C4-2B (cell line): ENCODE results near the gene IMMT.

ENCODE experiments used
- H3K27ac ChIP-seq: fragments of 450-650 bp; 2 replicates; pipeline ENCODE4 v1.5.1; 2017
- CTCF ChIP-seq: fragments of 450-650 bp; conservative IDR thresholded peaks from 2 replicates; pipeline ENCODE4 v1.5.1; 2017; ENCODE audit warnings: mild to moderate bottlenecking
- ZFX ChIP-seq: fragments of 450-650 bp; IDR thresholded peaks from 2 replicates; pipeline ENCODE4 v1.6.1; 2017

Gene IMMT

GRCh38 chr2:86094229-86094628, 101.0 kb downstream of the IMMT start:
- no peak overlapping the region for H3K27ac ChIP-seq
- TF ChIP-seq CTCF (no peak), ZFX (no peak)
